HG03196 (cell line): ENCODE results near the gene RBM8A.
"Not testable (repeated sequence)": the region's sequence is repeated elsewhere in the genome, so short reads cannot be mapped to it uniquely, and the experiment has no call there.

Experiments
- ATAC-seq: cut with Tn5 transposase; IDR thresholded peaks from one replicate; pipeline ENCODE4 v1.9.1; 2021; ENCODE audit not compliant: unreplicated experiment

Gene RBM8A

DNA sequence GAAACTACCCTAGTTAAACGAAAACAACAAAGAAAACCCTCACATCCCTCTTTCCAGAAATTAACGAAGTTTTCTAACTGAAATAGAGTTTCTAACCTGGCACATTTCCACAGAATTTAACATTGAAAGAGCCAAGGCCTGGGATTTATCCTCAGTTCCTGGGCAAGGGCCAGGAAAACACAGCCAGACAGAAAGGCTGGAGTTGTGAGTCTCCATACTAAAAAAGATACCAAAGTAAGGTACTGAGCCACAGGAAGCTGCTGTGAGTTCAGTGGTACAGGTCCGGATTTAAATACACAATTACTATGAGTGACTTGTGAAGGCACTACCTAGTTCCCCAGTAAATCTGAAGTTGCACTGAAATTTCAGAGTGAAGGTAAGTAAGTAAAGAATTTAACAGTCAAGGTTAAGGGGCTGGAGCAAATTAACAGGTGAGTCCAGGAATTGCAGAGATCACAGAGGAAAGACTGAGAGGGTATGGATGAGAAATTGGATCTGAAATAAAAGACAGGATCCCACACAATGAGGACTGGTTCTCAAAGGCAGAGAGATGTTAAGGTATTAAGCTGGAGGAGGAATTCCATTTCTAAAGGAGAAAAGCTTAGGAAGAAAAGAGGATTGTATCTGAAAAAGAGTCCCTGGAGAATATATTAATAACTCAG is 29.6 kb upstream of the RBM8A start:
- ATAC-seq: no peak

- no peak for ATAC-seq
These were observed 29.1 kb upstream of the RBM8A start for GRCh38 chr1:145956361-145956760.

DNA sequence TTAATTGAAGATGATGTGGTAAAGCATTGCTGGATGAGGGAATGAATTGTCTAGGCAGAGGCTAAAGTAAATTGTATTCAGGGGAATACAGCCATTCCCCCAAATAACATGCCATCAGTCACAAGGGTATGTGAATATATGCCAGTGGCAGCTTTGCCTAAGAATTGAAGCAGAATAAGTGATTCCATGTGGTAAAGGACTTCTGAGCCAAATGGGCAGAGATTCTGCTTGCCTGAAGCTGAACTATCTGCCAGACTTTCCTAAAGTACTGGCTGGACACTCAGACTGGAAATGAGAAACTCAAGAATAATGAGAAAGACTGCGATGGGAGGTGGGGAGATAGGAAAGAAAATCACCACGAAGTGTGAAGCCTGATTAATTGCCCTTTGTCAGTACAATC is 28.2 kb upstream of the RBM8A start:
- no peak for ATAC-seq

GRCh38 chr1:145953861-145954260 is 26.6 kb upstream of the RBM8A start:
- no peak for ATAC-seq

DNA sequence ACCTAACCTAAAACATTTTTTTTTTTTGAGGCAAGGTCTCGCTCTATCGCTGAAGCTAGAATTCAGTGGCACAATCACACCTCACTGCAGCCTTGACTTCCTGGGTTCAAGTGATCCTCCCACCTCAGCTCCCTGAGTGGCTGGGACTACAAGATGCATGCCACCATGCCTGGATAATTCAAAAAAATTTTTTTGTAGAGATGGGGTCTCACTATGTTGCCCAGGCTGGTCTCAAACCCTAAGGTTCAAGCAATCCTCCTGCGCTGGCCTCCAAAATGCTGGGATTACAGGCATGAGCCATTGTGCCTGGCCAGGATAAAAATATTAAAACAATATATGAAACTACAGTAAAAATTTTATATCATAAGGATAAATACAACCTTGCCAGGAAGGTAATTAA is 25.6 kb upstream of the RBM8A start:
- ATAC-seq: no peak

DNA sequence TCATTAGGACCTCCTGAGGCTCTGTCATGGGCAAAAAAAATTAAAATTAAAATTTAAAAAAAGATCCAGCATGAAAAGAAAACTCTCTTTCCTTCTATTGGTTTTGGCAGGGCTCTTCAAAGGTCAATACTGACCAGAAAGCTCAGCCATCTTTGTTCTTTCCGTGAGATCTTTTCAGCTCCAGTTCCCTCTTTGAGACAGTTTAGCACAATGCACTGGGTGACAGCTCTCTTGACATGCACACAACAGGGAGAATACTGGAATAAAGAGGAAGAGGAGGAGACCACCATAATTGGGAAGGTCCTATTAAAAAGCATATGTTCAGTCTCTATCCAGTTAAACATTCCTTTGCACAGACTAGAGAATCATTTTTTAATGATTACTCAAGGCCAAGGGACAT is 24.2 kb upstream of the RBM8A start:
- no peak for ATAC-seq

DNA sequence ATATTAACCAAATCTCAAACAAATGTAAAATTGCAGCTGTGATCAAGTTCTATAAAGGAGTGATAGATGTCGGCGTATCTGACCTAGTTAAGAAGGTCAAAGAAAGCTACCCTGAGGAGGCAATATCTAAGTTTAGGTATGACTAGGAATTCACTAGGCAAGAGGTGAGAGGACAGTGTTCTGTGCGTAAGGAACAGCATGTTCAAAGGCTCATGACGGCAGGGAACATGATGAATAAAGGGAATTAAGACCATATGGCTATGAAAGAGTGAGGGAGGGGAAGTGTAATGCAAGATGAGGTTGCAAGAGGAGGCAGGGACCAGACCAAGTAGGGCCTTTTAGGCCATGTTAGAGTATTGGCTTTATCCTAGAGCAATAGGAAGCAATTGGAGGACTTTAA is 21.9 kb upstream of the RBM8A start:
- no peak for ATAC-seq

- ATAC-seq: no peak
These were observed 20.3 kb upstream of the RBM8A start for GRCh38 chr1:145947551-145947950.

- ATAC-seq: no peak
These were observed 19.2 kb upstream of the RBM8A start for GRCh38 chr1:145946477-145946986.

DNA sequence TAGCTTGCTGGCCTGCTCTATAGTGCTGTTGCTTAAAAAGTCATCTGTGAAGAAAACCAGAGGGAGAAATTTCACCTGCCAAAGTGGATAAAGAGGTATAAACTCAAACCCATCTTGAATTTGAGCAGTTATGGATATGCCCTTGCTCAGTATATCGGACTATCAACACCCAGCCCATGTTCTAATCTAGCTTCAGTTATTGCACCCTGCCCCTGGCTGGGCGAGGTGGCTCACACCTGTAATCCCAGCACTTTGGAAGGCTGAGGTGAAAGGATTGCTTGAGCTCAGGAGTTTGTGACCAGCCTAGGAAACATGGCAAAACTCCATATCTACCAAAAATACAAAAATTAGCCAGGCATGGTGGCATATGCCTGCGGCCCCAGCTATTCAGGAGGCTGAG is 17.2 kb upstream of the RBM8A start:
- no peak for ATAC-seq

- no peak for ATAC-seq
These were observed 15.6 kb upstream of the RBM8A start for GRCh38 chr1:145942871-145943270.

DNA sequence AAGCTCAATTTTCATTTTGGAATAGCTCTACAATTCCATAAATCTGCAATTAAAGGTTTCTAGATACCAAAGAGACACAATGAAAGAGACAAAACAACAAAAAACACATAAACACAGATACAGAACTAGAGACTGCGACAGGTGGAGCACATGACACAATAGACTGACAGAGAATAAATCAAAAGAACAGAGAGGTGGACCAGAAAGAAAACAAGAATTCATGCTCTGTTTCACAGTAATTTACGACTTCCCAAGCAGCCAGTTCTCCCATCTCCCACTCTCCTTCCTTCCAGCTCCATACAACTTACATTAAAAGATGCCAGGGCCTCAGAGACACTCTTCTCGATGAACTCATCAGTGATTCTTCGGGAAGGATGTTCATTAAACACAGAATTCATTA is 15.1 kb upstream of the RBM8A start:
- ATAC-seq: no peak

GRCh38 chr1:145937436-145937835 is 10.2 kb upstream of the RBM8A start:
- no peak for ATAC-seq

DNA sequence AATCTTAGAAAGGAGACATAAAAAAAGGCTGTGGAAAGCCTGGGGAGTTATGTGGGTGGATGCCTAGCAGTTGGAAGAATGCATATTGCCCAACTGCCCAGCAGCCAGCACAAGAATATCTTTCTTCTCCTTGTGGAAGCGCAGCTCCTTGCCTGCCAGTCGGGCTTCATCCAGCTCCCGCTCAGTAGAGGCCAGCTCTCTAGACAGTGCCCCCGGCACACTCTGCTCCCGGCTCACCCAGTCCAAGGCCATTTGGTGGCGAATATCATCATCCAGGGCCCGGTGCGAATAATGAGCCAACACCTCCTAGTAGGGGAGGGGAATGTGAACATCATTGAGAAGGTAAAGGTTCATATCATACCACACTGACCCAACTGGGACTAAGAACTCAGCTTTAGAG is 9.0 kb upstream of the RBM8A start:
- no peak for ATAC-seq

DNA sequence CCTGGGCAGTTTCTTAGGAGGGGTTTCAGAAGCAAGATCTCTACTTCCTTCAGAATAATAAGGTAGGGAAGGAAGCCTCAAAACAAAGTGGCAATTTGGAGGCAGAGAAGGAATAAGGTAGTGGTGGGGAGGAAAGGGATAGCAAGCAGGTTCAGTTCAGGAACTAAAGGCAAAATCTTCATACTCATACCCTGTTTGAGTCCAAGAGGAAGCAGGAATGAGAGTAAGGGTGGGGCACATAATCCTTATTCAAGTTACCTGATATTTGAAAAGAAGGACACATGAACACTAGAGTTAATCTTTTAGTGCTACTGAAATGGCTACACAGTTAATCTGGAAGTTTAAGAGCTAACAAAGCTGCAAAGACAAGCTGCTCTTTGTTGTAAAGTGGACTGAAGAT is 8.4 kb upstream of the RBM8A start:
- ATAC-seq: no peak

GRCh38 chr1:145932522-145933009 is 5.3 kb upstream of the RBM8A start:
- ATAC-seq: not testable (repeated sequence)

- no peak for ATAC-seq
These were observed 796 bp upstream of the RBM8A start for GRCh38 chr1:145927916-145928643.

GRCh38 chr1:145926686-145927062 is 610 bp downstream of the RBM8A start:
- ATAC-seq: peak; percentile 3

DNA sequence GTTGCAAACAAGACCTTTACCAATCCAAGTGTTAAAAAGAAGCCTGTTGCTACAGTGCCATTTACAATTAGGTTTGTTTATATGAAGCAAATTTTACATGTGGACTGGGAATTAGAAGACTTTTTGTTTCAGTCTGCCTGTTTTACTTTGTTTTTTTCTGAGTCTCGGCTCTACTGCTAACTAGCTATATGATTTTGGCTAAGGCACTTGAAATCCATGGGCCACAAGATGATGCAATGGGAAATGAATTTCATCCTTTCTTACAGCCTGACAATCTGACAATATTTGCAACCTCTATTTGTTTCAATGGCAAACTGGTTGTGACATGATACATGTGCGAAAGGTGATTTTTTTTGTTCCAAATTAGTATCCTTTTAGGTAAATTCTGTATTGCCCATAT is 5.0 kb downstream of the RBM8A start:
- no peak for ATAC-seq

DNA sequence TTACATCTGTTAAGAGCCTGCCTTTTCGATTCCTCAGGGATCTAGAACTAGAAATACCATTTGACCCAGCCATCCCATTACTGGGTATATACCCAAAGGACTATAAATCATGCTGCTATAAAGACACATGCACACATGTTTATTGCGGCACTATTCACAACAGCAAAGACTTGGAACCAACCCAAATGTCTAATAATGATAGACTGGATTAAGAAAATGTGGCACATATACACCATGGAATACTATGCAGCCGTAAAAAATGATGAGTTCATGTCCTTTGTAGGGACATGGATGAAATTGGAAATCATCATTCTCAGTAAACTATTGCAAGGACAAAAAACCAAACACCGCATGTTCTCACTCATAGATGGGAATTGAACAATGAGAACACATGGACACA is 7.0 kb downstream of the RBM8A start:
- not testable (repeated sequence) for ATAC-seq

DNA sequence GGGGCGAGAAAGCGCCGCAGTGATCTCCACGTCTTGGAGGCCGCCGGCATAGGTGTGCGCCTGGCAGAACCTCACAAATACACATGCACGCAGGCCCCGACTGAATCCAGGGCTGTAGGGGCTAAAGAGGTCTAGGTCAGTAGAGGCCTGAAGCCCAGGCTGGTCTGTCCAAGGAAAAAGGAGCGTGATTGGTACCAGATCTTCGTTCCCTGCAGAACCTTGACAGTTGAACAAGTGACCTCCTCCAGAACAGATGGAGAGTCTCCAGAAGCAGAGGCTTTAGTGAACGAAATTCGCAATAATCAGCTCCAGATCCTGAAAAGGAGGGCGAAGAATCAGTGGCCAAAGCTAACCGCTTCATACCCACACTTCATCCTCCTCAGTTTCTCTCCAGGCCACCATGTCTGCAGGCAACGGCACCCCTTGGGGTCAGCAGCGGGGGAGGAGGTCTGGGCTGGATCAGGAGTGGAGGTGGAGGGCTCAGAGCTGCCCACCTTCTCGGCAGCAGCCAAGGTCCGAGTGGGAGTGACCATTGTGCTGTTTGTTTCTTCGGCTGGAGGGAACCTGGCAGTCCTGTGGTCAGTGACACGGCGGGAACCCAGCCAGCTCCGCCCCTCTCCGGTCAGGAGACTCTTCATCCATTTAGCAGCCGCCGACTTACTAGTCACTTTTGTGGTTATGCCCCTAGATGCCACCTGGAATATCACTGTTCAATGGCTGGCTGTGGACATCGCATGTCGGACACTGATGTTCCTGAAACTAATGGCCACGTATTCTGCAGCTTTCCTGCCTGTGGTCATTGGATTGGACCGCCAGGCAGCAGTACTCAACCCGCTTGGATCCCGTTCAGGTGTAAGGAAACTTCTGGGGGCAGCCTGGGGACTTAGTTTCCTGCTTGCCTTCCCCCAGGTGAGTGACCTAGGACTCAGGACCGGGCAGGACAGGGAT is 8.0 kb downstream of the RBM8A start:
- peak; percentile 81 for ATAC-seq
